ENCODE measurements around the gene SMIM12.

Gene SMIM12

DNA sequence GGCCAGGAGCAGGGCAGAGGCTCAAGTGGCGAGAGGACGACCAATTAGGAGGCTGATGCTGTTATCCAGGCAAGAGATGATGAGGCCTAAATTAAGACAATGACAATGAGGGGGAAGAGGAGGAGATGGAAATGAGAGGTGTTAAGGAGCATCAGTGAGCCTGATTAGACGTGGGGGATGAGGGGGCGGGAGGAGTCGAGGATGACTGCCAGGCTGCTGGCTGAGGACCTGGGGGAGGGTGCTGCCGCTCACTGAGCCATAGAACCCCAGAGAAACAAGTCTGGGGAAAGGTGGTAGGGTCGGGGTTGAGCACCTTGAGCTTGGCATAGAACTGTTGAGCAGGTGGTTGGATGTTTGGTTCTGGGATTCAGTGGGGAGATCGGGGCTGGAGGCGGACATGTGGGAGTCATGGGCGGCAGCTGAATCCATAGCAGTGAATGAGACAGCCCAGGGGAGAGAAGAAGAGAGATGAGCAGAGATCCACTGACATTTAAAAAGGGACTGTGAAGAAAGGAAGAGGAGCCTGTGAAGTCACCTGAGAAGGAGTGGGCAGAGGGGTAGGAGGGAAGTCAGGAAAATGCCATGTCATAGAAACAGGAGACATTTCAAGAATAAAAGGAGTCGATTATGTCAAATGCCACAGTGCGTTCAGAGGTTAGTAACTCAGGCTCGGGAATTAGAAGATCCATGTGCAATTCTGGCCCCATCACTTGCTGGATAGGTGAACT is 41.4 kb upstream of the SMIM12 start:
- no peaks in the 10 kb centered on the region for H3K27me3 ChIP-seq (ENCODE audit: low read depth, low read length)
- no peak for TF ChIP-seq EZH2phosphoT487 (IDR thresholded peaks at IDR 0.05; ENCODE audit: low read depth)
- TF ChIP-seq, protein P1, sequence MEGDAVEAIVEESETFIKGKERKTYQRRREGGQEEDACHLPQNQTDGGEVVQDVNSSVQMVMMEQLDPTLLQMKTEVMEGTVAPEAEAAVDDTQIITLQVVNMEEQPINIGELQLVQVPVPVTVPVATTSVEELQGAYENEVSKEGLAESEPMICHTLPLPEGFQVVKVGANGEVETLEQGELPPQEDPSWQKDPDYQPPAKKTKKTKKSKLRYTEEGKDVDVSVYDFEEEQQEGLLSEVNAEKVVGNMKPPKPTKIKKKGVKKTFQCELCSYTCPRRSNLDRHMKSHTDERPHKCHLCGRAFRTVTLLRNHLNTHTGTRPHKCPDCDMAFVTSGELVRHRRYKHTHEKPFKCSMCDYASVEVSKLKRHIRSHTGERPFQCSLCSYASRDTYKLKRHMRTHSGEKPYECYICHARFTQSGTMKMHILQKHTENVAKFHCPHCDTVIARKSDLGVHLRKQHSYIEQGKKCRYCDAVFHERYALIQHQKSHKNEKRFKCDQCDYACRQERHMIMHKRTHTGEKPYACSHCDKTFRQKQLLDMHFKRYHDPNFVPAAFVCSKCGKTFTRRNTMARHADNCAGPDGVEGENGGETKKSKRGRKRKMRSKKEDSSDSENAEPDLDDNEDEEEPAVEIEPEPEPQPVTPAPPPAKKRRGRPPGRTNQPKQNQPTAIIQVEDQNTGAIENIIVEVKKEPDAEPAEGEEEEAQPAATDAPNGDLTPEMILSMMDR (IDR thresholded peaks at IDR 0.05; ENCODE audit: low read depth, low read length): no peak
- no peaks in the 10 kb centered on the region for H3K36me3 ChIP-seq (replicated peaks; ENCODE audit: low read depth, low read length)
- H3K79me2 ChIP-seq (ENCODE audit: low read length): no peaks in the 10 kb centered on the region
- no peak overlapping the region for H3K4me3 ChIP-seq (ENCODE audit: low read length)
- no peak overlapping the region for H3K9ac ChIP-seq (ENCODE audit: low read length)
- H3K9me3 ChIP-seq (ENCODE audit: insufficient read depth, low read length): no peaks in the 10 kb centered on the region
- no peaks in the 10 kb centered on the region for H3K4me1 ChIP-seq (ENCODE audit: low read length)
- no peak overlapping the region for H2AFZ ChIP-seq (ENCODE audit: low read depth, low read length)
- no peaks in the 10 kb centered on the region for H4K20me1 ChIP-seq (ENCODE audit: insufficient read depth, low read length)
- no peak overlapping the region for H3K4me2 ChIP-seq (ENCODE audit: low read length)
- no peak overlapping the region for H3K27ac ChIP-seq (ENCODE audit: low read length)

DNA sequence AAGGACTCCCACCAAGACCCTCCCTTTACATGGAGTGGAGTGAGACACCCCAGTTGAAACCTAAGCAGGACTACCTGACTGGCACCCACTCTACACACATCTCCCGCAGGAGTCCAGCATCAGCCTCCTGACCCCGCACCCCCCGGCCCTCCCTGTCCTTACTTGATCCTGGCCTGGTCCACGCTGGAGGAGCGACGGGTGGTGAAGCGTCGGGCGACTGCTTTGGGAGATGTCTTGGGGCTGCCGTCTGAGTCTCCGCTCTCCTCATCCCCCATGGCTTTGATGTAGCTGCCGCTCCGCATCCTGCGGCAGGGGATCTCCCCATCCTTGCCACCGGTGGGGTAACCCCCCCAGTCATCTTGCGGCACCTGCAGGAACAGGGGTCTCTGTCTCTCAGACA is 40.4 kb upstream of the SMIM12 start:
- TF ChIP-seq, protein P1 (IDR thresholded peaks at IDR 0.05; ENCODE audit: low read depth, low read length): no peak
- TF ChIP-seq EZH2phosphoT487 (IDR thresholded peaks at IDR 0.05; ENCODE audit: low read depth): no peak
- no peaks in the 10 kb centered on the region for H3K36me3 ChIP-seq (replicated peaks; ENCODE audit: low read depth, low read length)
- no peaks in the 10 kb centered on the region for H3K4me1 ChIP-seq (ENCODE audit: low read length)
- H2AFZ ChIP-seq (ENCODE audit: low read depth, low read length): no peak overlapping the region
- H3K27ac ChIP-seq (ENCODE audit: low read length): no peak overlapping the region
- H3K4me2 ChIP-seq (ENCODE audit: low read length): no peak overlapping the region
- no peaks in the 10 kb centered on the region for H3K79me2 ChIP-seq (ENCODE audit: low read length)
- H3K27me3 ChIP-seq (ENCODE audit: low read depth, low read length): no peaks in the 10 kb centered on the region
- no peak overlapping the region for H3K4me3 ChIP-seq (ENCODE audit: low read length)
- no peak overlapping the region for H3K9ac ChIP-seq (ENCODE audit: low read length)
- no peaks in the 10 kb centered on the region for H4K20me1 ChIP-seq (ENCODE audit: insufficient read depth, low read length)
- H3K9me3 ChIP-seq (ENCODE audit: insufficient read depth, low read length): no peaks in the 10 kb centered on the region

DNA sequence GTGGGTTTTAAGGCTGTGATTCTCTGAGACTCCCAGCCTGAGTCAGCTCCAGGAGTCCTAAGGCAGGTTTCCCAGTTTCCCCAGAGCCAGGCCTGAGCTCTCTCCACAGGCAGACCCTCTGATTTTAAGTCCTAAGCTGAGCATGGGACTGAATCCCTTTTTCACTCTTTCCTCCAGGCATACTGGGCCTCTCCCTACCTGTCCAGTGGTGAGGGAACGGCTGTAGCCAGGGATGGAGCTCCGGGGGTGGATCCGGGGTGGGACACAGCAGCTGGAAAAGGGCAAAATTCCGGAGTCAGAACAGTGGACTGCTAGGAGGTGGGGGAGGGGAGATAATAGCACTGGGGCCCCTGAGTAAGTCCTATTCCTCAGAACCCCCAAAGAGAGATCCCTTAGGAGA is 39.9 kb upstream of the SMIM12 start:
- H3K27me3 ChIP-seq (ENCODE audit: low read depth, low read length): no peaks in the 10 kb centered on the region
- TF ChIP-seq EZH2phosphoT487 (IDR thresholded peaks at IDR 0.05; ENCODE audit: low read depth): no peak
- H3K4me1 ChIP-seq (ENCODE audit: low read length): no peaks in the 10 kb centered on the region
- H3K36me3 ChIP-seq (replicated peaks; ENCODE audit: low read depth, low read length): no peaks in the 10 kb centered on the region
- H3K9me3 ChIP-seq (ENCODE audit: insufficient read depth, low read length): no peaks in the 10 kb centered on the region
- no peak overlapping the region for H2AFZ ChIP-seq (ENCODE audit: low read depth, low read length)
- H3K79me2 ChIP-seq (ENCODE audit: low read length): no peaks in the 10 kb centered on the region
- H3K4me2 ChIP-seq (ENCODE audit: low read length): no peak overlapping the region
- no peak overlapping the region for H3K9ac ChIP-seq (ENCODE audit: low read length)
- no peaks in the 10 kb centered on the region for H4K20me1 ChIP-seq (ENCODE audit: insufficient read depth, low read length)
- H3K27ac ChIP-seq (ENCODE audit: low read length): no peak overlapping the region
- H3K4me3 ChIP-seq (ENCODE audit: low read length): no peak overlapping the region

DNA sequence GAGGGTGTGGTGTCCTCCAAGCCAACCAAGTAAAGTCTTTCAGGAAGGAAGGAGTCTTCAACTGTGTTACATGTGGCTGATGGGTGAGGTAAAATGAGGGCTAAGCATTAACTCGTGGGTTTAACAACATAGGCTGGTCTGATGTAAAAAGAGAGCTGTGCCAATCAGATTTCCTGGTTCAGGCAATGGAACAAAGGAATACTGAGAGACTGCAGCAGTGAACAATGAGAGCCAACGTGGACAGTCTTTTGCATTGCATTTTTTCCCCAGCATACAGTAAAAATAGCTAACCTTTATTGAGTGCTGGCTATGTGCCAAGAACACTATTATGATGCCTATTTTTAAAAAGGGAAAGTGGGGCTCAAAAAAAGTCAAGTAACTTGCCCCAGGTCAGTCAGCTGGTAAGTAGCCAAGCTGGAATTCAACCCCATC is 38.8 kb upstream of the SMIM12 start:
- H3K4me2 ChIP-seq (ENCODE audit: low read length): no peak overlapping the region
- H2AFZ ChIP-seq (ENCODE audit: low read depth, low read length): no peak overlapping the region
- H4K20me1 ChIP-seq (ENCODE audit: insufficient read depth, low read length): no peaks in the 10 kb centered on the region
- no peaks in the 10 kb centered on the region for H3K4me1 ChIP-seq (ENCODE audit: low read length)
- no peaks in the 10 kb centered on the region for H3K9me3 ChIP-seq (ENCODE audit: insufficient read depth, low read length)
- no peak overlapping the region for H3K27ac ChIP-seq (ENCODE audit: low read length)
- no peak overlapping the region for H3K4me3 ChIP-seq (ENCODE audit: low read length)
- H3K79me2 ChIP-seq (ENCODE audit: low read length): no peaks in the 10 kb centered on the region
- no peak overlapping the region for H3K9ac ChIP-seq (ENCODE audit: low read length)
- no peaks in the 10 kb centered on the region for H3K36me3 ChIP-seq (replicated peaks; ENCODE audit: low read depth, low read length)
- no peaks in the 10 kb centered on the region for H3K27me3 ChIP-seq (ENCODE audit: low read depth, low read length)
- no peak for TF ChIP-seq EZH2phosphoT487 (IDR thresholded peaks at IDR 0.05; ENCODE audit: low read depth)
- TF ChIP-seq, protein P1 (IDR thresholded peaks at IDR 0.05; ENCODE audit: low read depth, low read length): no peak

Measured in OCI-LY3 (cell line).